ENCODE data around the gene PKN2.

DNA sequence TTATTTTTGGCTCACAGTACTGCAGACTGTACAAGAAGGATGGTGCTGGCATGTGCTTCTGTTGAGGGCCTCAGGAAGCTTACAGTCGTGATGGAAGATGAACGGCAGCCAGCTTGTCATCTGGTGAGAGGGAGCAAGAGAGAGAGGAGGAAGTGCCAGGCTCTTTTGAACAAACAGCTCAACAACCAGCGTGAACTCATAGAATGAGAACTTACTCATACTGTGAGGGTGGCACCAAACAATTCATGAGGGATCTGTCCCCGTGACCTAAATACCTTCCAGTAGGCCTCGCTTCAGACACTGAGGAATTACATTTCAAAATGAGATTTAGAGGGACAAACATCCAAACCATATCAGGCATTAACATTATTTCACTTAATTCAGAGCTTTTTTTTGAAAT is 84.7 kb downstream of the PKN2 start:
- TF ChIP-seq CTCF (IDR thresholded peaks at IDR 0.05 in 2 of 3, conservative IDR thresholded peaks at IDR 0.05 in 1 of 3; ENCODE audit: insufficient read depth in 2 of 3, low read depth in 1 of 3, low read length in 3 of 3): no peak
- no peak for TF ChIP-seq ZBTB40 (IDR thresholded peaks at IDR 0.05)
- TF ChIP-seq ZBTB40 (CRISPR knock-in tag; IDR thresholded peaks at IDR 0.05): no peak
- TF ChIP-seq POLR2A (conservative IDR thresholded peaks at IDR 0.05): no peak
- TF ChIP-seq KAT8 (IDR thresholded peaks at IDR 0.05; ENCODE audit: low read depth): no peak
- TF ChIP-seq, protein P1, sequence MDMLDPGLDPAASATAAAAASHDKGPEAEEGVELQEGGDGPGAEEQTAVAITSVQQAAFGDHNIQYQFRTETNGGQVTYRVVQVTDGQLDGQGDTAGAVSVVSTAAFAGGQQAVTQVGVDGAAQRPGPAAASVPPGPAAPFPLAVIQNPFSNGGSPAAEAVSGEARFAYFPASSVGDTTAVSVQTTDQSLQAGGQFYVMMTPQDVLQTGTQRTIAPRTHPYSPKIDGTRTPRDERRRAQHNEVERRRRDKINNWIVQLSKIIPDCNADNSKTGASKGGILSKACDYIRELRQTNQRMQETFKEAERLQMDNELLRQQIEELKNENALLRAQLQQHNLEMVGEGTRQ (CRISPR knock-in tag; IDR thresholded peaks at IDR 0.05): no peak
- TF ChIP-seq ZNF12 (CRISPR knock-in tag; IDR thresholded peaks at IDR 0.05): no peak
- TF ChIP-seq RNF2 (IDR thresholded peaks at IDR 0.05): no peak
- TF ChIP-seq FOXJ3 (CRISPR knock-in tag; IDR thresholded peaks at IDR 0.05): no peak
- no peak for TF ChIP-seq ZNF512 (tag; IDR thresholded peaks at IDR 0.05)
- TF ChIP-seq KDM1A (IDR thresholded peaks at IDR 0.05): no peak
- no peak for TF ChIP-seq ZNF445 (CRISPR knock-in tag; IDR thresholded peaks at IDR 0.05; ENCODE audit: low read depth)
- no peak for TF ChIP-seq TBL1XR1 (IDR thresholded peaks at IDR 0.05; ENCODE audit: low read length in 2 of 2)
- no peak for TF ChIP-seq ZNF133 (CRISPR knock-in tag; IDR thresholded peaks at IDR 0.05)
- TF ChIP-seq ETV6 (IDR thresholded peaks at IDR 0.05; ENCODE audit: borderline replicate concordance in 1 of 2, low read depth in 2 of 2, low read length in 1 of 2): no peak
- no peak for TF ChIP-seq ETV6 (CRISPR knock-in tag; IDR thresholded peaks at IDR 0.05; ENCODE audit: borderline replicate concordance)

All from K562 (cell line).